Gastrocnemius medialis (tissue), 4 donors: Measurements from ENCODE around the gene BLZF1. TPM values are rescaled to one million over a fixed set of nuclear protein-coding genes. Genes with fewer than 3 reads are reported as not detected.

ENCODE experiments used
- ATAC-seq, 2 donors: fragments of 150-250 bp; one replicate each; pipeline ENCODE4 v1.9.1; 2016
- DNase-seq, 2 donors: peaks; one replicate each; pipeline ENCODE4 v3.0.0-alpha.2; 2019
- H3K27ac ChIP-seq, 4 donors: fragments of 200-600 bp; sonication (generic); 1 replicate in 1 of 4; 2 replicates in 3 of 4; pipeline ENCODE4 v1.5.1; 2016 to 2018; ENCODE audit warnings: mild to moderate bottlenecking in 2 of 4, moderate library complexity in 1 of 4
- H3K27me3 ChIP-seq, 3 donors: fragments of 200-600 bp; sonication (generic) in 2 of 3; 1 replicate in 1 of 3; 2 replicates in 2 of 3; pipeline versions ENCODE4 v1.5.1 to v1.6.0; 2016 to 2019; ENCODE audit warnings: mild to moderate bottlenecking in 1 of 3, moderate library complexity in 1 of 3
- H3K36me3 ChIP-seq, 2 donors: fragments of 200-600 bp; sonication (generic) in 1 of 2; one replicate each; pipeline ENCODE4 v1.5.1; 2017 to 2018
- H3K4me1 ChIP-seq, 2 donors: fragments of 200-600 bp; sonication (generic) in 1 of 2; one replicate each; pipeline ENCODE4 v1.5.1; 2016 to 2017; ENCODE audit warnings: mild to moderate bottlenecking in 2 of 2
- H3K4me3 ChIP-seq, 4 donors: fragments of 200-600 bp; sonication (generic) in 3 of 4; 1 replicate in 1 of 4; 2 replicates in 3 of 4; pipeline ENCODE4 v1.5.1; 2016 to 2019; ENCODE audit warnings: mild to moderate bottlenecking in 2 of 4
- H3K9me3 ChIP-seq, 3 donors: fragments of 200-600 bp; sonication (generic) in 2 of 3; 1 replicate in 1 of 3; 2 replicates in 2 of 3; pipeline ENCODE4 v1.5.1; 2016 to 2019
- POLR2A ChIP-seq, 2 donors: fragments of 450-650 bp; IDR thresholded peaks; one replicate each; pipeline ENCODE4 v1.6.1; 2017; ENCODE audit warnings: antibody characterized with exemption in 2 of 2, mild to moderate bottlenecking in 2 of 2, moderate library complexity in 2 of 2
- in situ Hi-C, 4 donors: fragments of 200-750 bp; cut with MboI; loops; one replicate each; pipeline versions ENCODE4 v1.15.0 to v1.8.0; 2017; ENCODE audit warnings: low sequenced_read_pairs in 4 of 4
- intact Hi-C: fragments of 100-400 bp; cut with DNase I; formaldehyde crosslinking; loops from one replicate; pipeline ENCODE4 v1.15.1; 2023; ENCODE audit warnings: low total_unique reads
- total RNA-seq, 4 donors: library from RNA; depleted of rRNA; stranded (reverse); fragments of >200 nt; gene quantifications; one replicate each; pipeline versions ENCODE4 v1.1.0 to v1.2.3, GENCODE V29; 2016
- TF ChIP-seq, protein P1 (sequence below), 5 experiments: fragments of 450-650 bp in 3 of 5; fragments of 200-600 bp in 2 of 5; sonication (generic) in 2 of 5; IDR thresholded peaks in 4 of 5; conservative IDR thresholded peaks in 1 of 5; 1 replicate in 4 of 5; 2 replicates in 1 of 5; pipeline ENCODE4 v1.5.1; 2016 to 2019; ENCODE audit warnings: antibody characterized with exemption in 5 of 5, mild to moderate bottlenecking in 3 of 5, moderate library complexity in 3 of 5

Gene BLZF1
- total RNA-seq, 4 donors from 2014 or later = 10.2 to 17.7 (median 14.6) TPM

DNA sequence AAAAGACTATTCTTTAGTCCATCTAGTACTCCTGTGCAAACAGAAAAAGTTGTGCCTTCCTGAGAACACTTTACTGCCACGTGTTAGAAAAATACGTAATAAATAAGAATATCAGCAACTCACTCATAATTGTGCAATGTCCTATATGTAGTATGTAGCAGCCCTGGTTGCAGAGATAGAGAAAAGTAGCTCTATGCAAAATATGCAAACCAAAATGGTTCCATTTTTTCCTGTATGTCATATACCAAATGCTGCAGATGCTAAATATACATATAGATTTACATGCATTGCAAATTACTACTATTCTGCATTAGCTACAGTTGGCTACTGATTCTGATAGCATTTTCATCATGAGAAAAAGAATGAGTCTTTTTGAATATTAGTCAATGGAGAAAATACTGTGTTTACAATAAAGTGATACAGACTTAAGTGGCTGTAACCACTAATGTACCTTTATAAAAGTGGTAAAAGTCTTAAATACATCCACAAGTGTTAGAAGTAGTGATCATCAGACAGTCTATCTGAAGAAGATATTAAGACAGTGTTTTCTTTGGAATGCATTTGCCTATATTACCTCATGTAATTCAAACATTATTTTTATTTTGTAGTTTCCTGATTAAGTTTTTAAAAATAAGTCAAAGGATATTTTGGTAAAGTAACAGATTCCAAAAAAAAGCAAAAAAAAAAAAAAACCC, 20.2 kb upstream of the BLZF1 start:
- H3K9me3 ChIP-seq = no peaks in the 10 kb centered on the region
- no peak for TF ChIP-seq POLR2A (IDR thresholded peaks at IDR 0.05)
- TF ChIP-seq, protein P1, sequence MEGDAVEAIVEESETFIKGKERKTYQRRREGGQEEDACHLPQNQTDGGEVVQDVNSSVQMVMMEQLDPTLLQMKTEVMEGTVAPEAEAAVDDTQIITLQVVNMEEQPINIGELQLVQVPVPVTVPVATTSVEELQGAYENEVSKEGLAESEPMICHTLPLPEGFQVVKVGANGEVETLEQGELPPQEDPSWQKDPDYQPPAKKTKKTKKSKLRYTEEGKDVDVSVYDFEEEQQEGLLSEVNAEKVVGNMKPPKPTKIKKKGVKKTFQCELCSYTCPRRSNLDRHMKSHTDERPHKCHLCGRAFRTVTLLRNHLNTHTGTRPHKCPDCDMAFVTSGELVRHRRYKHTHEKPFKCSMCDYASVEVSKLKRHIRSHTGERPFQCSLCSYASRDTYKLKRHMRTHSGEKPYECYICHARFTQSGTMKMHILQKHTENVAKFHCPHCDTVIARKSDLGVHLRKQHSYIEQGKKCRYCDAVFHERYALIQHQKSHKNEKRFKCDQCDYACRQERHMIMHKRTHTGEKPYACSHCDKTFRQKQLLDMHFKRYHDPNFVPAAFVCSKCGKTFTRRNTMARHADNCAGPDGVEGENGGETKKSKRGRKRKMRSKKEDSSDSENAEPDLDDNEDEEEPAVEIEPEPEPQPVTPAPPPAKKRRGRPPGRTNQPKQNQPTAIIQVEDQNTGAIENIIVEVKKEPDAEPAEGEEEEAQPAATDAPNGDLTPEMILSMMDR (IDR thresholded peaks at IDR 0.05 in 4 of 5, conservative IDR thresholded peaks at IDR 0.05 in 1 of 5) = no peak
- no peaks in the 10 kb centered on the region for H3K36me3 ChIP-seq
- DNase-seq (no peak), ATAC-seq (no peak)
- no peak overlapping the region for H3K27ac ChIP-seq
- intact Hi-C loops = loop anchor here (1.0 to 2.0 kb wide), 2 partner anchors 745 to 1005 kb away; no protein-coding TSS in a partner anchor
- H3K4me3 ChIP-seq = no peak overlapping the region
- in situ Hi-C loops = loop anchor here in 3 of 4 donors (10.0 to 25.0 kb wide), 5 partner anchors 743 to 1013 kb away; no protein-coding TSS in a partner anchor
- no peaks in the 10 kb centered on the region for H3K4me1 ChIP-seq
- H3K27me3 ChIP-seq = no peaks in the 10 kb centered on the region

GRCh38 chr1:169348383-169349036, 19.5 kb upstream of the BLZF1 start:
- H3K36me3 ChIP-seq = no peaks in the 10 kb centered on the region
- intact Hi-C loops (loop anchor here (1.0 to 2.0 kb wide), 2 partner anchors 745 to 1006 kb away; no protein-coding TSS in a partner anchor), in situ Hi-C loops (loop anchor here in 3 of 4 donors (10.0 to 25.0 kb wide), 5 partner anchors 744 to 1014 kb away; no protein-coding TSS in a partner anchor)
- H3K4me3 ChIP-seq = no peak overlapping the region
- no peaks in the 10 kb centered on the region for H3K9me3 ChIP-seq
- H3K27me3 ChIP-seq = no peaks in the 10 kb centered on the region
- H3K4me1 ChIP-seq = no peaks in the 10 kb centered on the region
- H3K27ac ChIP-seq = no peak overlapping the region
- ATAC-seq (peak in 1 of 2 donors; percentile 54), DNase-seq (no peak)
- no peak for TF ChIP-seq POLR2A (IDR thresholded peaks at IDR 0.05)
- TF ChIP-seq, protein P1 (IDR thresholded peaks at IDR 0.05 in 4 of 5, conservative IDR thresholded peaks at IDR 0.05 in 1 of 5) = peak; percentile 65 to 85 (median 82)

DNA sequence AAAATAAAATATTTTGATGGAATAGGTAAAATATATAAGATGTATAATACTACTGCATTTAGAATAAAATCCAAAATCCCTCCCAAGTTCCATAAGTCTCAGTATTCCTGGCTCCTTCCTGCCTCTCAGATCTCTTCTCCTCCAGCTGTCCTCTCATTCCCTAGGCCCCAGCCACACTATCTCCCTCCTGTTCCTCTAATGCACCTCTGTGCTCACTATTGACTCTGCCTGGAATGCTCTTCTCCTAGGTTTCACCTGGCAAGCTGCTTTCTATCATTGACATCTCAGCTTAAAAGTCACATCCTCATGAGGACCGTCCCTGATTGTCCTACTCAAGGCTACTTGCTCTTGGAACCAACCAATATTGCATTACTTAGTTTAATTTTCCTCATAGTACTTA, 7.6 kb upstream of the BLZF1 start:
- intact Hi-C loops (no loop called here), in situ Hi-C loops (loop anchor here in 2 of 4 donors (10.0 kb wide), 2 partner anchors 124 to 184 kb away; partner anchors contain the start of gene SLC19A2 (in 1 of the 2))
- TF ChIP-seq, protein P1 (IDR thresholded peaks at IDR 0.05 in 4 of 5, conservative IDR thresholded peaks at IDR 0.05 in 1 of 5) = no peak
- no peak for TF ChIP-seq POLR2A (IDR thresholded peaks at IDR 0.05)
- H3K4me3 ChIP-seq = no peak overlapping the region
- DNase-seq = no peak
- H3K27ac ChIP-seq = no peak overlapping the region
- no peaks in the 10 kb centered on the region for H3K27me3 ChIP-seq
- no peaks in the 10 kb centered on the region for H3K9me3 ChIP-seq
- ATAC-seq = no peak
- no peaks in the 10 kb centered on the region for H3K4me1 ChIP-seq
- no peaks in the 10 kb centered on the region for H3K36me3 ChIP-seq

DNA sequence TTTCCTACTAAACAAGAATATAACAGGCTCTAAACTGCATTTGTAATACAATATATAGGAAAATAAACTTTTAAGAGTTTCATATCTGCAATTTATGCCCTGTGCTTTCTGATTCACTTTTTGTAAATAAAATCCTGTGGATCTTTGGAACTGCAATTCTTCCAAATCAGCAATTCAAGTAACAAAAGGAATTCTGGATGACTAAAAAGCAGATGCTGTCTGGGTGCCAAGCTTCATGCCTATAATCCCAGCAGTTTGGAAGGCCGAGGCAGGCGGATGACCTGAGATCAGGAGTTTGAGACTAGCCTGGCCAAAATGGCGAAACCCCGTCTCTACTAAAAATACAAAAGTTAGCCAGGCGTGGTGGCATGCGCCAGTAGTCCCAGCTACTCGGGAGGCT, 6.7 kb upstream of the BLZF1 start:
- Histone ChIP-seq H3K9me3 (no peaks in the 10 kb centered on the region), H3K4me3 (no peak overlapping the region), H3K27me3 (no peaks in the 10 kb centered on the region), H3K4me1 (no peaks in the 10 kb centered on the region), H3K36me3 (no peaks in the 10 kb centered on the region), H3K27ac (no peak overlapping the region)
- DNase-seq (no peak), ATAC-seq (no peak)
- TF ChIP-seq POLR2A (IDR thresholded peaks at IDR 0.05) = no peak
- TF ChIP-seq, protein P1 (IDR thresholded peaks at IDR 0.05 in 4 of 5, conservative IDR thresholded peaks at IDR 0.05 in 1 of 5) = no peak
- intact Hi-C loops (no loop called here), in situ Hi-C loops (loop anchor here in 2 of 4 donors (10.0 kb wide), 2 partner anchors 124 to 184 kb away; partner anchors contain the start of gene SLC19A2 (in 1 of the 2))
